ENCODE results near the gene CCNL2.

DNA sequence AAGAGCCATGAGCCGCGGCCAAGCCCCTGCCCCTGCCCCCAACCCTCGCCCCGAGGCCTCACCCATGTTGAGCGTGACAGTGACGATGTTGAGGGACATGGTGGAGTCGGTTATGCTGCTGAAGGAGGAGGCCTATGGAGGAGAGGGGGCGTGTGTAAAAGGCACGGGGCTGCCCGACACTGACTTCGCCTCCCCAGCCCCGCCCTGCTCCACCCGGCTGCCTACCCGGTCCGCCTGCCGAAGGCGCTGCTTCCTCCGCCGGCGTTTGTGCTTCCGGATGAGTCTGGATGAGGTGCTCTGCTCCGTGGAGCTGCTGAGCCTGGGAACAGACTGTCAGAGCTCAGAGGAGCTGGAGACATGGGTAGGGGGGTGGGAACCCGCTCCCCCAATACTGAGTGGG, 59.0 kb downstream of the CCNL2 start:
- TF ChIP-seq, protein P1, sequence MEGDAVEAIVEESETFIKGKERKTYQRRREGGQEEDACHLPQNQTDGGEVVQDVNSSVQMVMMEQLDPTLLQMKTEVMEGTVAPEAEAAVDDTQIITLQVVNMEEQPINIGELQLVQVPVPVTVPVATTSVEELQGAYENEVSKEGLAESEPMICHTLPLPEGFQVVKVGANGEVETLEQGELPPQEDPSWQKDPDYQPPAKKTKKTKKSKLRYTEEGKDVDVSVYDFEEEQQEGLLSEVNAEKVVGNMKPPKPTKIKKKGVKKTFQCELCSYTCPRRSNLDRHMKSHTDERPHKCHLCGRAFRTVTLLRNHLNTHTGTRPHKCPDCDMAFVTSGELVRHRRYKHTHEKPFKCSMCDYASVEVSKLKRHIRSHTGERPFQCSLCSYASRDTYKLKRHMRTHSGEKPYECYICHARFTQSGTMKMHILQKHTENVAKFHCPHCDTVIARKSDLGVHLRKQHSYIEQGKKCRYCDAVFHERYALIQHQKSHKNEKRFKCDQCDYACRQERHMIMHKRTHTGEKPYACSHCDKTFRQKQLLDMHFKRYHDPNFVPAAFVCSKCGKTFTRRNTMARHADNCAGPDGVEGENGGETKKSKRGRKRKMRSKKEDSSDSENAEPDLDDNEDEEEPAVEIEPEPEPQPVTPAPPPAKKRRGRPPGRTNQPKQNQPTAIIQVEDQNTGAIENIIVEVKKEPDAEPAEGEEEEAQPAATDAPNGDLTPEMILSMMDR (IDR thresholded peaks at IDR 0.05): no peak
- TF ChIP-seq POLR2A (IDR thresholded peaks at IDR 0.05): no peak

Data from lower leg skin (tissue), 3 donors.